ENCODE results near the gene MRPL54. TPM values are rescaled to one million over a fixed set of nuclear protein-coding genes. Genes with fewer than 3 reads are reported as not detected.

Gene MRPL54
- total and polyA plus RNA-seq, 3 donors from 2014 or later, result 42.4 to 96.4 (median 57.4) TPM

GRCh38 chr19:3771000-3771905 is 8.8 kb downstream of the MRPL54 start:
- no peaks in the 10 kb centered on the region for H3K27me3 ChIP-seq
- no peak for DNase-seq
- no peaks in the 10 kb centered on the region for H3K9me3 ChIP-seq
- H3K27ac ChIP-seq, result no peak overlapping the region
- H3K4me1 ChIP-seq, result peaks cover 4% of the 10 kb centered on the region
- H3K4me3 ChIP-seq, result no peak overlapping the region
- TF ChIP-seq CTCF (IDR thresholded peaks at IDR 0.05), result no peak
- no peak for TF ChIP-seq POLR2A (IDR thresholded peaks at IDR 0.05)
- 67 to 78% methylated on average over 22 to 34 of the region's 35 CpGs for WGBS, 2 donors
- intact Hi-C loops (cut with DNase I; ENCODE audit: low total_unique reads), result no loop called here
- no peaks in the 10 kb centered on the region for H3K36me3 ChIP-seq (ENCODE audit: low read depth, missing control alignments)

GRCh38 chr19:3771906-3772455 is 9.5 kb downstream of the MRPL54 start, which contains the start of gene RAX2:
RAX2 (minus strand) TSS chr19:3772228; CDS start chr19:3771742, 486 bp downstream.
- no peak within 1 kb of the TSS for H3K4me3 ChIP-seq
- TF ChIP-seq CTCF (IDR thresholded peaks at IDR 0.05) (no peak), POLR2A (IDR thresholded peaks at IDR 0.05) (no peak)
- no peaks in the 10 kb centered on the region for H3K27me3 ChIP-seq
- intact Hi-C loops (cut with DNase I; ENCODE audit: low total_unique reads), result no loop called here
- no peak for DNase-seq
- H3K4me1 ChIP-seq, result peaks cover 4% of the 10 kb centered on the region
- H3K36me3 ChIP-seq (ENCODE audit: low read depth, missing control alignments), result no peaks in the 10 kb centered on the region
- 38 to 56% methylated on average over 10 to 23 of the region's 23 CpGs for WGBS, 2 donors
- H3K27ac ChIP-seq, result no peak within 1 kb of the TSS
- no peaks in the 10 kb centered on the region for H3K9me3 ChIP-seq

GRCh38 chr19:3773814-3774515 is 11.5 kb downstream of the MRPL54 start:
- peaks cover 4% of the 10 kb centered on the region for H3K4me1 ChIP-seq
- no peaks in the 10 kb centered on the region for H3K9me3 ChIP-seq
- intact Hi-C loops (cut with DNase I; ENCODE audit: low total_unique reads), result no loop called here
- no peaks in the 10 kb centered on the region for H3K36me3 ChIP-seq (ENCODE audit: low read depth, missing control alignments)
- 85 to 90% methylated on average over 12 of the region's 12 CpGs for WGBS, 2 donors
- no peak overlapping the region for H3K27ac ChIP-seq
- no peaks in the 10 kb centered on the region for H3K27me3 ChIP-seq
- no peak overlapping the region for H3K4me3 ChIP-seq
- DNase-seq, result no peak
- no peak for TF ChIP-seq POLR2A (IDR thresholded peaks at IDR 0.05)

GRCh38 chr19:3774621-3775373 is 12.3 kb downstream of the MRPL54 start:
- intact Hi-C loops (cut with DNase I; ENCODE audit: low total_unique reads), result no loop called here
- Histone ChIP-seq H3K4me3 (no peak overlapping the region), H3K36me3 (ENCODE audit: low read depth, missing control alignments) (no peaks in the 10 kb centered on the region), H3K27ac (no peak overlapping the region), H3K4me1 (peaks cover 4% of the 10 kb centered on the region), H3K27me3 (no peaks in the 10 kb centered on the region), H3K9me3 (no peaks in the 10 kb centered on the region)
- TF ChIP-seq CTCF (IDR thresholded peaks at IDR 0.05), result no peak
- no peak for TF ChIP-seq POLR2A (IDR thresholded peaks at IDR 0.05)
- 52 to 63% methylated on average over 11 to 22 of the region's 25 CpGs for WGBS, 2 donors
- no peak for DNase-seq

Data from testis (tissue), 3 donors.